Mucosa of rectum (tissue), 2 donors: Measurements from ENCODE around the gene DCHS2.

Experiments
- H3K27ac ChIP-seq, 2 donors: one replicate each; pipeline ENCODE4 v1.7.0; 2013; ENCODE audit warnings: inconsistent platforms in 2 of 2, low read depth in 2 of 2, low read length in 2 of 2
- H3K27me3 ChIP-seq, 2 donors: one replicate each; pipeline ENCODE4 v1.7.0; 2013; ENCODE audit warnings: low read length in 2 of 2; ENCODE audit not compliant: control insufficient read depth in 2 of 2, insufficient read depth in 2 of 2
- H3K36me3 ChIP-seq, 2 donors: one replicate each; pipeline ENCODE4 v1.7.0; 2013; ENCODE audit warnings: low read length in 2 of 2; ENCODE audit not compliant: control insufficient read depth in 2 of 2, insufficient read depth in 2 of 2
- H3K4me1 ChIP-seq, 2 donors: one replicate each; pipeline ENCODE4 v1.7.0; 2013; ENCODE audit warnings: low read length in 2 of 2, mild to moderate bottlenecking in 1 of 2; ENCODE audit not compliant: control insufficient read depth in 2 of 2, insufficient read depth in 2 of 2
- H3K4me3 ChIP-seq, 2 donors: one replicate each; pipeline ENCODE4 v1.7.0; 2013; ENCODE audit warnings: low read length in 2 of 2
- H3K9ac ChIP-seq, 2 donors: one replicate each; pipeline ENCODE4 v1.7.0; 2013; ENCODE audit warnings: low read length in 2 of 2, low read depth in 1 of 2, mild to moderate bottlenecking in 1 of 2
- H3K9me3 ChIP-seq, 2 donors: one replicate each; pipeline ENCODE4 v1.7.0; 2013; ENCODE audit warnings: low read length in 2 of 2; ENCODE audit not compliant: control insufficient read depth in 2 of 2
- donor health status: healthy.
- donor health status: Normal muscosa, but diverticular disease.

The DCHS2 gene

GRCh38 chr4:154429176-154429575 lies 62.4 kb downstream of the DCHS2 start:
- Histone ChIP-seq H3K27ac (no peak overlapping the region), H3K9ac (no peak overlapping the region), H3K9me3 (no peaks in the 10 kb centered on the region), H3K27me3 (peaks cover 2 to 6% of the 10 kb centered on the region in 2 donors), H3K36me3 (no peaks in the 10 kb centered on the region), H3K4me3 (no peak overlapping the region), H3K4me1 (peaks cover 0 to 5% of the 10 kb centered on the region in 2 donors)

DNA sequence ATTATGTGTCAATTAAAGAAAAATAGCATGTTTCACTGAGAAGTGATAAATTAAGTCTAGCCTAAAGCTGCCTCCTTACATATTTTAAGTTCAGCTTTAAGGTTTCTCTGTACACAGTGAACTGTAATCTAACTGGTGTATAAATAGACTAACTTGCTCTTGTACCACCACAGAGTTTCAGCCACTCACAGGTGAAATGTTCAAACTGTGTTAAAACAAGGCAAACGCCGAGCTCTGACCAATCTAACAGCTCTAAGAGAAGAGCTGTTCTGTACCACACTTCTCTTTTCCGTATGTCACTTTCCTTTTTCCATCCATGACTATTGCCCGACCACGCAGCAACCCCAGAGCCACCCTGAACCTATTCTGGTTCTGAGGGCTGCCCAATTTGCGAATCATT lies 64.5 kb downstream of the DCHS2 start:
- H3K27ac ChIP-seq: no peak overlapping the region
- no peak overlapping the region for H3K9ac ChIP-seq
- no peaks in the 10 kb centered on the region for H3K9me3 ChIP-seq
- H3K27me3 ChIP-seq: peaks cover 2 to 9% of the 10 kb centered on the region in 2 donors
- H3K36me3 ChIP-seq: no peaks in the 10 kb centered on the region
- H3K4me3 ChIP-seq: no peak overlapping the region
- peaks cover 0 to 8% of the 10 kb centered on the region in 2 donors for H3K4me1 ChIP-seq

- Histone ChIP-seq H3K36me3 (no peaks in the 10 kb centered on the region), H3K9me3 (no peaks in the 10 kb centered on the region), H3K27me3 (peaks cover 2 to 7% of the 10 kb centered on the region in 2 donors), H3K27ac (no peak overlapping the region), H3K9ac (no peak overlapping the region), H3K4me1 (peaks cover 0 to 8% of the 10 kb centered on the region in 2 donors), H3K4me3 (no peak overlapping the region)
Measured at GRCh38 chr4:154425514-154425913, 66.1 kb downstream of the DCHS2 start.

DNA sequence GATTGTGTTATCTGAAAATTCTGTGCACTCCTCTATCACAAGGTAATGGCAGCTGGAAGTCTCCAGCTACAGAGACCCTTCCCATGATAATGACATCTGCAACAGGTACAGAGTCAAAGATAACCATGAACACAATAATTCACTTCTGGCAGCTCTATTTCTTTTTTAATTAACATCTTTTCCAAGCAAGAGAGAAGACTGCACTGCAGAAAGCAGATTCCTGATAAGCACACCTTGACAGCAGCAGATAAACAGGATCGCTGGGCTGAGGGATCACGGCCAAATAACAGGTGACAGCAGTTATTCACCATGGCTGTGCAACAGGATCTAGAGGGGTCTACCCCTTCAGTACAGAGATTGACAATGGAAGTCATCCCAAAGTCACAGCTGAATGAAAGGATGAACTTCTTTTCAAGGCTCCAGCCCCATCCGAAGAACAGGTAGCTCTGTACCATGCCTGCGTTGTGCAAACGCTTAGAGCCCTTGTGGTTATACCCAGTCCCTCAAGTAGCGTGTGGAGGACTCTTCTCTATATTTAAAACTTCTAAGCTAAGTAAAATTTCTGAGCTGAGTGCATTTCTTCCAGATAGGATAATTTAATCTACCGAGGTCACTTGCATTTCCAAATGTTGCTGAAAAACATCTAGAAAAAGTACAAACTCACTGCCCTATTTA lies 66.7 kb downstream of the DCHS2 start:
- Histone ChIP-seq H3K9me3 (no peaks in the 10 kb centered on the region), H3K4me3 (no peak overlapping the region), H3K9ac (no peak overlapping the region), H3K36me3 (no peaks in the 10 kb centered on the region), H3K27ac (no peak overlapping the region), H3K27me3 (peaks cover 0 to 7% of the 10 kb centered on the region in 2 donors), H3K4me1 (peaks cover 0 to 8% of the 10 kb centered on the region in 2 donors)

- Histone ChIP-seq H3K4me1 (peaks cover 0 to 8% of the 10 kb centered on the region in 2 donors), H3K9ac (no peak overlapping the region), H3K27me3 (peaks cover 3 to 7% of the 10 kb centered on the region in 2 donors), H3K9me3 (no peaks in the 10 kb centered on the region), H3K36me3 (no peaks in the 10 kb centered on the region), H3K4me3 (no peak overlapping the region), H3K27ac (no peak overlapping the region)
Measured at GRCh38 chr4:154422152-154422551, 69.4 kb downstream of the DCHS2 start.

DNA sequence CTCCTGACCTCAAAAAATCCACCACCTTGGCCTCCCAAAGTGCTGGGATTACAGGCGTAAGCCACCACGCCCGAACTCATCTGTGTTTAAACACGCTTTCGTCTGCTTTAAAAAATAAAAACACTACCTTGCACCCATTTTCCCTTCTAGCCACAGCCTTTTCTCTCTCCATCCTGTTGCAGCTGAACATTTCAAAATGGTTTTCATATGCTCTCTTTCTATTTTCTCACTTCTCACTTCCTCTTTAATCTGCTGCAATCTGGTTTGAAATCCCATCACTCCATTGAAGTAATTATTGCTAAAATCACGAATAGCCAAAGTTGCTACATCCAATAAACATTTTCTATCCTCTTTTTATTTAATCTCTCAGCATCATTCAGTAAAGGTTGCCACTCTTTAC lies 70.0 kb downstream of the DCHS2 start:
- Histone ChIP-seq H3K27me3 (peaks cover 3 to 5% of the 10 kb centered on the region in 2 donors), H3K9ac (no peak overlapping the region), H3K4me3 (no peak overlapping the region), H3K36me3 (no peaks in the 10 kb centered on the region), H3K9me3 (no peaks in the 10 kb centered on the region), H3K4me1 (peaks cover 3 to 8% of the 10 kb centered on the region in 2 donors), H3K27ac (no peak overlapping the region)

DNA sequence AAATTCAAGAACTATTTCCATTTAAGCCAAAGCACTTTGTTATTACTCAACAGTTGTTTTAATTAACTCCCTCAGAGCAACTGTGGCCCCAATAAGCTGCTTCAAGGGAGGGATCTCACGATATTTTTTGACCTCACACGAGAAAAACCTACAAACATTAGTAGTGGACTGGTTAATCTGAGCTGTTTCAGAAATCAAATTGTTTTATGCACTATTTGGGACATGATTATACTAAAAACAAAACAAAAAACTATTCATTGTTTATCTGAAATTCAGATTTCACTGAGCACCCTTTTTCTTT lies 74.3 kb downstream of the DCHS2 start:
- H3K4me1 ChIP-seq: peaks cover 3 to 7% of the 10 kb centered on the region in 2 donors
- peaks cover 0 to 6% of the 10 kb centered on the region in 2 donors for H3K27me3 ChIP-seq
- H3K4me3 ChIP-seq: peak overlapping the region in 1 of 2 donors; percentile 73
- no peaks in the 10 kb centered on the region for H3K9me3 ChIP-seq
- no peak overlapping the region for H3K9ac ChIP-seq
- H3K27ac ChIP-seq: peak overlapping the region; percentile 7 to 63
- H3K36me3 ChIP-seq: no peaks in the 10 kb centered on the region

DNA sequence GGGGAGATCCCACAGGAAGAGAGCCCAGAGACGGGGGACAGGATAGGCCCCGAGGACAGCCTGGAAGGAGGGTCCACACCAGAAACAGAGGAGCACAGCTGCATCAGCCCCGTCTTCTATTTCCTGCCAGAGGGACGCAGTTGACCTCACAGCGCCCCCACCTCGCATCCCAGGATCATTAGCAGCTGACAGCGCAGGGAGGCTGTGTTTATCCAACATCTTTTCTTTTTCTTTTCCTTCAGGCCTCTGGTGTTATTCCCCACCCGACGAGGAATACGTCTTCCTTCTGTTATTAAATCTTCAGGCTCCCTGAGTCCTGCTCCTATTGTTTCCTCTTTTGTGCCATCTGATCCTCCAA lies 75.4 kb downstream of the DCHS2 start:
- Histone ChIP-seq H3K27ac (peak overlapping the region; percentile 62 to 63), H3K4me3 (peak overlapping the region; percentile 50 to 73), H3K27me3 (peaks cover 0 to 6% of the 10 kb centered on the region in 2 donors), H3K4me1 (peaks cover 3 to 7% of the 10 kb centered on the region in 2 donors), H3K9ac (peak overlapping the region in 1 of 2 donors; percentile 47), H3K9me3 (no peaks in the 10 kb centered on the region), H3K36me3 (no peaks in the 10 kb centered on the region)

- Histone ChIP-seq H3K4me1 (peaks cover 3 to 7% of the 10 kb centered on the region in 2 donors), H3K4me3 (no peak overlapping the region), H3K9me3 (no peaks in the 10 kb centered on the region), H3K9ac (no peak overlapping the region), H3K27me3 (peaks cover 0 to 6% of the 10 kb centered on the region in 2 donors), H3K27ac (peak overlapping the region in 1 of 2 donors; percentile 5), H3K36me3 (no peaks in the 10 kb centered on the region)
Measured at GRCh38 chr4:154415313-154415712, 76.3 kb downstream of the DCHS2 start.

GRCh38 chr4:154414796-154415195 lies 76.8 kb downstream of the DCHS2 start:
- Histone ChIP-seq H3K27me3 (peaks cover 0 to 6% of the 10 kb centered on the region in 2 donors), H3K4me3 (no peak overlapping the region), H3K4me1 (peaks cover 3 to 7% of the 10 kb centered on the region in 2 donors), H3K36me3 (no peaks in the 10 kb centered on the region), H3K9ac (no peak overlapping the region), H3K27ac (no peak overlapping the region), H3K9me3 (no peaks in the 10 kb centered on the region)
